HG03064 (cell line): Measurements from ENCODE around the gene ACR.
"Not testable (repeated sequence)": the region's sequence is repeated elsewhere in the genome, so short reads cannot be mapped to it uniquely, and the experiment has no call there.

Source experiments
- ATAC-seq: cut with Tn5 transposase; IDR thresholded peaks from one replicate; pipeline ENCODE4 v1.9.1; 2021; ENCODE audit warnings: low read depth; ENCODE audit not compliant: unreplicated experiment

The ACR gene

DNA sequence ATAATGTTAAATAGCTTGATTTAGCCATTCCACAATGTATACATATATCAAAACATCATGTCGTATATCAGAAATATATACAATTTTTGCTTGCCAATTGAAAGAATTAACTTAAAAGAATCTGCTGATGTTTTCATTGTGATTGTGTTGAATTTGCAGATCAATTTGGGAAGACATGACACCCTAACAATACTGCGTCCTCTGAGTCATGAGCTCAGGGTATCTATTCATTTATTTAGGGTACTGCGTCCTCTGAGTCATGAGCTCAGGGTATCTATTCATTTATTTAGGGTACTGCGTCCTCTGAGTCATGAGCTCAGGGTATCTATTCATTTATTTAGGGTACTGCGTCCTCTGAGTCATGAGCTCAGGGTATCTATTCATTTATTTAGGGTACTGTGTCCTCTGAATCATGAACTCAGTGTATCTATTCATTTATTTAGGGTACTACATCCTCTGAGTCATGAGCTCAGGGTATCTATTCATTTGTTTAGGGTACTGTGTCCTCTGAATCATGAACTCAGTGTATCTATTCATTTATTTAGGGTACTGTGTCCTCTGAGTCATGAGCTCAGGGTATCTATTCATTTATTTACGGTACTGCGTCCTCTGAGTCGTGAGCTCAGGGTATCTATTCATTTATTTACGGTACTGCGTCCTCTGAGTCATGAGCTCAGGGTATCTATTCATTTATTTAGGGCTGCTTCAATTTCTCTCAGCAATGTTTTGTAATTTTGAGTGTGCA is 21.8 kb downstream of the ACR start:
- not testable (repeated sequence) for ATAC-seq

DNA sequence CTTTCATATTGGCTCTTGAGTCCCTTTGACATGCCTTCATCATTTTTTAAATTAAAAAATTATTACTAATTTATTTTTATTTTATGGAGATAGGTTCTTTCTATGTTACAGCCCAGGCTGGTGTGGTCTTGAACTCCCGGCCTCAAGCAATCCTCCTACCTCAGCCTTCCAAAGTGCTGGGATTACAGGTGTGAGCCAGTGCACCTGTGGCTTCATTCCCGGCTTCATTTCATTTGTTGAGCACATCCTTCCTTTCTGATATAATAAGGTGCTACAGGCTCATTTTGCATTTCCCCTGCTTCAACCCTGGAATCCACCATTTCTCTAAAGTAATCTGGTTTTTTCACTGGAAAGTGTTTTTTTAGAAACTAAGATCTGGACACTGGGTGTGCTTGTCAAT is 23.8 kb downstream of the ACR start:
- ATAC-seq: not testable (repeated sequence)

DNA sequence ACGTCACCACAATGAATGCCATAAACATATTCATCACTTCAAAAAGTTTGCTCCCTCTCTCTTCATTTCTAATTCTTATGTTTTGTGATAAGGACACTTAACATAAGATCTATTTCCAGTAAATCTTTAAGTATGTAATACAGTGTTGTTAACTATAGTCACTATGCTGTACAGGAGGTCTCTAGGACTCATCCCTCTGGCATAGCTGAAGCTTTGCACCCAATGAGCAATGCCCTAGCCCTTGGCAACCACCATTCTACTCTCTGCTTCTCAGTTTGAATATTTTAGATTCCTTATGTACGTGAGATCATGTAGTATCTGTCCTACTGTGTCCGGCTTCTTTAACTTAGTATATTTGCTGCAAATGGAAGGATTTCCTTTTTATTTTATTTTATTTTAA is 26.3 kb downstream of the ACR start:
- not testable (repeated sequence) for ATAC-seq

DNA sequence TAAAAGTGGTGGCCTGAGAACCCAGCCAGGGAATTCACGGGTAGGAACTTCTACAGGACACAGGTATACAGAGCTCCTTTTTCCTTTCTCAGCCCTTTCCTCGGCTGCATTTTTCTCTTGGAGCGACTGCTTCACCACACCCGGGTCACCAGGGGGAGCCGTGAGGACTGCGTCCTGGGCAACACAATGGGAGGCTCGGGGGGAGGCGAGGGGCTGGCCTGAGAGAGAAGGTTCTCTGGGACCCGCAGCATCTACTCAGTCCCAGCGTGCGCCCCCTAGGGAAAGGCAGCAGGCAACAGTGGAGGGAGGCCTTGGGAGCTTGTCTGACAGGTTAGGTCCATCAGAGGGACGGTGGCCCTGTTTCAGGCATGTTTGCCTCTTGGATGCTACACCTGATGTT is 37.1 kb downstream of the ACR start:
- not testable (repeated sequence) for ATAC-seq

DNA sequence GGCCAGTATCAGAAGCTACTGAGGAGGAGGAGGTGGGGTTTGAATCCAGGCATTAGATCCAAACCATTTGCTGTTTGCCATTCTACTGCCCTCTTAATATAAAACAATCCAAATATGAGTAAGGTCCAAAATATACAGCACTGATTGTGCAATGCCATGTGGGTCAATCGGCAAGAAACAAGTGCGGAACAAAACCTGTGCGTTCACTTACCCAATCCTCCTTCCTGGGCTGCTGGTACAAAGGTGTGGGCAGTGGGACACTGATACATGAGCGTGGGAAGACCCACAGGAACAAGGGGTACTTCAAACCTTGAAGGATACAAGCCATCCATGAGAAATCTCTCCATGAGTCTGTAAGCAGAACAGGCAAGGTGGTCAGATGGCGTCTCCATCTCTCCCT is 39.6 kb downstream of the ACR start:
- ATAC-seq: not testable (repeated sequence)

DNA sequence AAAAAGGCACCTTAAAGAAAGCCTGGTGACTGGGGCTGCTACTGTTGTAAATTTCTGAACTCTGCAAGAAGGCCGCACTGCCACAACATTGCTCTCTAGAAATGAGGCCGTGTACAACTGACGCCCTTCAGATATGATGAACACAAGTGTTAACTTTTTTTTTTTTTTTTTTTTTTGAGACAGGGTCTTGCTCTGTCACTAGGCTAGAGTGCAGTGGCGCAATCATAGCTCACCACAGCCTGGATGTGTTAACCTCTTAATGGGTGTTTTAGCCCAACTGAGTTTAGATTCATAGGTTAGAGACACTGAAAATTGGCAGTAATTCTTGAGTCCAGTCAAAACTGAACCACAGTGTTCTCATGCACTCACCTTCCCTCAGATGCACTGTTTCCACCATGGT is 42.2 kb downstream of the ACR start:
- not testable (repeated sequence) for ATAC-seq

DNA sequence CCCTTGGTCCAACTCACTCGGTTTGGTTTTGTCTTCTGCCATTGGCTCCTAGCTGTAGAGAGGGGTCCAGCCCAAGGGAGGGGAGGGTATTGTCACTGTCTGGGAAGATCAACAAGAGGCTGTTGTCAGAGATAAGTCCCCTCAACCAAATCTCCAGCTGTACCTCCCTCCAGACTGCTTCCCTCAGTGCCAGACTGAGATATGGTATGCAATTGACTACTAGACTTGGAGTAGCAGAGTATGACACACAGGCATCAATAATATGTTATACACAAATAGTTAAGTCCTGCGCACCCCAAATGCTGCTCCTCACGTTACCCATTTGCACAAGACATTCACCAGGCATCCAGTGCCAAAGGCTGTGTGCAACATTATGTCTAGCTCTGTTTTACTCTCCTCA is 44.2 kb downstream of the ACR start:
- ATAC-seq: not testable (repeated sequence)

DNA sequence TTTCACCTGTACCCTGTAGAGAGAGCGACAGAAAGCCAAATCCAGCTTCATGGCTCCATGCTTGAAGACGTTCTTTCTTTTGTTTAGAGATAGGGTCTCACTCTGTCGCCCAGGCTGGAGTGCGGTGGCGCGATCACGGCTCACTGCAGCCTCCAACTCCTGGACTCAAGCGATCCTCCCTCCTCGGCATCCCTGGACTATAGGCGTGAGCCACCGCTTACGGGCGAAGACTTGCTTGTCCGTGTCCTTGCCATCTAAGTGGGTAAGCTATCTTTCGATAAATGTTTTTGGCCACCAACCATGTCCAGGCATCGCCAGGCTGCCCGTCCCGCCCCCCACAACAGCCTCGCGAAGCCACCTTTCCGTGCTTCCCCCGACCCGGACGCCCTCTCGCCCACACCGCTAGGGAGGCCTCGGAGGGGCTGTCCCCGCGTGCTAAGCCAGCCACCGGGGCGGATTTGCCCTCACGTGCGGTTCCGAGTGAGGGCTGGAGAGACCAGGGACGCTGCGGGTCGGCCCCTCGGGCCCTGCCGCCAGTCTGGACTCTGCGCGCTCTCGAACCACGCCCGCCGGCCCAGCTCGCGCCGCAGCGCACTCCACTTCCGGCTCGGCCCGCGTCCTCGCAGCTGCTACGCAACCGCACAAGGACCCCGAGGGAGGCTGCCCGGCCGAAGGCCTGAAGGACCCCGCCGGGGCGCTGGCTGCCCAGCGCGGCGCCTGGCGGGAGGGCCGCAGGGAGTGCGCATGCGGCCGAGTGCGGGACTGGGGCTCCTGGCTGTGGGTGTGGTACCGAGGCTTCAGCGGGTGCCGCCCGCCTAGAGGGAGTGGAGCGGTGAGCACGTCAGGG is 45.3 kb downstream of the ACR start, which contains the start of gene RABL2B:
RABL2B (minus strand) TSS at position 604 of the 847 bp plus-strand sequence. CDS start 1,342 bp downstream, outside the sequence.
- ATAC-seq: peak; percentile 87

DNA sequence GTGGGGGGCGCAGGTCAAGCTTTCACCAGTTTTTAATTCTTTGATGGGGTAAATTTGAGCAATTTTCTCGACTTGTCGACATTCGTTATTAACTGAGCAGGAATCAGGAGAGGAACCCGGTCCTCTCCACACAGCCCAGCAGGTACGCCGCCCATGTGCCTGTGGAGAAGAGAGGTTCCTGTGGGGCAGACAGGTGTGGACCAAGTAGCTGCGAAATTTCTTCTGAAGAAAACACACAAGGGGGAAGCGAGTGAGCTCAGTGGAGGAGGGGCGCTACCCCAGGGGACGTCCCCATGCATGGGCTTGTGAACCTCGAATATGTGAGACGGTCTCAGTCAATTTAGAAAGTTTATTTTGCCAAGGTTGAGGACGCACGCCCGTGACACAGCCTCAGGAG is 45.9 kb downstream of the ACR start:
- peak; percentile 33 for ATAC-seq

DNA sequence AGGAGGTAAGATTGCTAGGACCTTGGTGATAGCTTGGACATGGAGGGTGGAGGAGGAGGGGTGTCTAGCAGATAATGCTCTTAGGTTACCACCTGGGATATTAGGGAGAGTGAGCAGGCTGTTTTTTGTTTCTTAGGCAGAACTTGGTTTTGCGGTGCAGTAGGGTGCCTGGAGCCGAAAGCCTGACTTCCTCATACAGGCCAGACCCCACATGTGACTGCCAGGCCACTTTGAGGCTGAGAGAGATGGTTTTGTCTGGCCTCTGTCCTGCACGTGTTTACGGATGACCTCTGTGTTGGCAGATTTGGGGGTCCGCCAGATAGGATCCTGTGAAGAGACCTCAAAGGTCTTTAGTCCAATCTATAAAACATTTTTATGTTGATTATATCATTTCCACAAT is 47.3 kb downstream of the ACR start:
- not testable (repeated sequence) for ATAC-seq

DNA sequence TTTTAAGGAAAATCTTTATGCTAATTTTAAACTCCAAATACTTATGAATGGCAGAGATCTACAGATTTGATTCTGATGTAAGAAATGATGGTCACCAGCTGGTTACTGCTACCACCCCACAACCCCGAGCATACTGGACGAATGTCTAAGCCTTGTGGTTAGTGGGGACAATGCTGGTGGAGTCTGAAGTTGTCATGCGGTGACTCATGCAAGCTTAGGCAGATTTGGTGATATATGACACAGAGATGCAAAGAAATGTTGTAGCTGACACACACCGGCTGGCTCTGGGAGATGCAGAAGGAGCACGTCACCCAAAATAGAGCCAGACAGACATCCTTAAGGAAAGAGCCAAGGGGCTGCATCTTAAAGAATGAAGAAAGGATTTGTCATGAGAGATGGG is 48.9 kb downstream of the ACR start:
- not testable (repeated sequence) for ATAC-seq
